Measurements from ENCODE around the gene SATB1. TPM values are rescaled to one million over a fixed set of nuclear protein-coding genes. Genes with fewer than 3 reads are reported as not detected.

The SATB1 gene
- total and polyA plus RNA-seq, 2 of the 8 experiments (the other 6 are each of a cell fraction or from before 2014, with no cell fraction given): 18.8 to 28.0 TPM

- peak overlapping the region; percentile 83 to 90 for H3K4me2 ChIP-seq (ENCODE audit: insufficient read depth in 1 of 2, low read depth in 2 of 2, low read length in 2 of 2)
- CTCF ChIA-PET (ENCODE audit: partially characterized antibody): interaction anchor here (0.8 to 1.2 kb wide), 3 partner anchors 23 to 57 kb away, joined by 3 to 4 read pairs (median 4); no protein-coding TSS in a partner anchor
- no peak overlapping the region for H3K14ac ChIP-seq (ENCODE audit: insufficient read length)
- H3K4ac ChIP-seq (replicated peaks; ENCODE audit: insufficient read length, low read depth, low read length): no peak overlapping the region
- no peak overlapping the region for H4K8ac ChIP-seq (ENCODE audit: extremely low read depth, insufficient read depth, low read length)
- H3K27ac ChIP-seq (ENCODE audit: low read depth, low read length): no peak overlapping the region
- H3K23ac ChIP-seq (ENCODE audit: insufficient read length): no peak overlapping the region
- H2BK5ac ChIP-seq (ENCODE audit: low read depth, low read length): no peak overlapping the region
- no peak overlapping the region for H3K56ac ChIP-seq (replicated peaks; ENCODE audit: insufficient read length, low read depth, low read length)
- POLR2A ChIA-PET (ENCODE audit: partially characterized antibody): interaction anchor here (1.0 kb wide), 1 partner anchor 14 kb away, joined by 3 read pairs; no protein-coding TSS in a partner anchor
- no peak overlapping the region for H2BK15ac ChIP-seq (ENCODE audit: low read length)
- 0 out of 2 replicates have a peak overlapping the region, but pooled peaks have one; percentile 35 for H2BK20ac ChIP-seq (ENCODE audit: low read length)
- peaks cover 0 to 10% (median 4%) of the 10 kb centered on the region in 4 experiments; a peak in 4 of 7 replicates for H3K4me1 ChIP-seq (replicated peaks in 1 of 4; ENCODE audit: control insufficient read depth in 3 of 4, insufficient read depth in 4 of 4, low read length in 3 of 4)
- H4K91ac ChIP-seq (replicated peaks; ENCODE audit: insufficient read length, low read length): no peak overlapping the region
- H4K5ac ChIP-seq (ENCODE audit: insufficient read length, low read depth, low read length): no peak overlapping the region
- H2AFZ ChIP-seq (ENCODE audit: low read length): no peak overlapping the region
- no peak overlapping the region; the same call in 1 of the 2 replicates for H2BK12ac ChIP-seq (ENCODE audit: low read depth, low read length)
- peak overlapping the region; percentile 61 to 92 (median 64) for H3K4me3 ChIP-seq (ENCODE audit: extremely low read depth in 1 of 4, insufficient read depth in 2 of 4, low read depth in 3 of 4, low read length in 4 of 4)
- H4K20me1 ChIP-seq (replicated peaks in 1 of 2; ENCODE audit: control insufficient read depth in 1 of 2, insufficient read depth in 2 of 2, low read length in 2 of 2): no peaks in the 10 kb centered on the region
- no peaks in the 10 kb centered on the region; the same call in 1 of the 2 replicates for H3K79me1 ChIP-seq (ENCODE audit: low read depth, low read length)
- no peak for DNase-seq (ENCODE audit: low read depth in 1 of 2, low spot score in 2 of 2)
- WGBS, 2 experiments (ENCODE audit: extremely low coverage in 1 of 2, insufficient coverage in 1 of 2, insufficient read length in 1 of 2, insufficient replicate concordance in 2 of 2, low coverage in 1 of 2, low lambda C conversion rate in 2 of 2, missing lambda C conversion rate in 1 of 2): 29% methylated on average over 7 of the region's 7 CpGs; no CpG with 5 or more reads in 1 of the 2 experiments
- no peak for FAIRE-seq
- H2BK120ac ChIP-seq (replicated peaks; ENCODE audit: low read depth, low read length): no peak overlapping the region
- H3K23me2 ChIP-seq (ENCODE audit: low read depth, low read length): peaks cover 20% of the 10 kb centered on the region; the same call in 1 of the 2 replicates
- TF ChIP-seq JUND (IDR thresholded peaks at IDR 0.05; ENCODE audit: low read length) (no peak), NANOG (IDR thresholded peaks at IDR 0.05; ENCODE audit: insufficient read depth, low read depth, low read length, poor library complexity, severe bottlenecking) (no peak), KDM5A (IDR thresholded peaks at IDR 0.05; ENCODE audit: low read length) (no peak), RAD21 (IDR thresholded peaks at IDR 0.05 in 1 of 2, conservative IDR thresholded peaks at IDR 0.05 in 1 of 2; ENCODE audit: low read depth in 2 of 2, low read length in 2 of 2) (no peak), CTBP2 (IDR thresholded peaks at IDR 0.05; ENCODE audit: borderline replicate concordance, insufficient read depth, insufficient read length, low read length) (no peak), SP1 (IDR thresholded peaks at IDR 0.05; ENCODE audit: low read depth, low read length) (no peak), TBP (IDR thresholded peaks at IDR 0.05; ENCODE audit: low read depth, low read length) (no peak), SIN3A (conservative IDR thresholded peaks at IDR 0.05 in 1 of 2, IDR thresholded peaks at IDR 0.05 in 1 of 2; ENCODE audit: low read depth in 1 of 2, low read length in 2 of 2) (no peak)
- H3K9me3 ChIP-seq (ENCODE audit: insufficient read depth in 2 of 2, low read depth in 1 of 2, low read length in 1 of 2): peaks cover 0 to 8% of the 10 kb centered on the region in 2 experiments; a peak in 1 of 4 replicates
- H3K79me2 ChIP-seq (ENCODE audit: control insufficient read depth in 1 of 2, insufficient read depth in 2 of 2, low read length in 2 of 2): peaks cover 0 to 35% of the 10 kb centered on the region in 2 experiments; a peak in 2 of 4 replicates
- no peak overlapping the region for H3K18ac ChIP-seq (ENCODE audit: extremely low read depth, low read length)
- peak overlapping the region in 1 of 4 experiments; percentile 33; a peak in 1 of 7 replicates for H3K9ac ChIP-seq (replicated peaks in 1 of 4; ENCODE audit: extremely low read depth in 1 of 4, low read depth in 3 of 4, low read length in 3 of 4)
- peaks cover 0 to 6% (median 3%) of the 10 kb centered on the region in 4 experiments; a peak in 3 of 8 replicates for H3K36me3 ChIP-seq (ENCODE audit: control insufficient read depth in 2 of 4, insufficient read depth in 4 of 4, low read length in 3 of 4)
- peaks cover 0 to 19% (median 10%) of the 10 kb centered on the region in 4 experiments; a peak in 6 of 7 replicates for H3K27me3 ChIP-seq (replicated peaks in 1 of 4; ENCODE audit: control insufficient read depth in 3 of 4, extremely low read depth in 1 of 4, insufficient read depth in 3 of 4, low read length in 3 of 4)
- peak overlapping the region; percentile 2; the same call in 1 of the 2 replicates for H2AK5ac ChIP-seq (ENCODE audit: low read depth, low read length)
Observed at GRCh38 chr3:18446149-18446825, 21.1 kb upstream of the SATB1 start.

Measured in H1 (cell line).